Body of pancreas (tissue), 4 donors: ENCODE results near the gene ZFP92. TPM values are rescaled to one million over a fixed set of nuclear protein-coding genes. Genes with fewer than 3 reads are reported as not detected.

Experiments used
- ATAC-seq: fragments of 150-250 bp; one replicate; pipeline ENCODE4 v1.9.1; 2016
- DNase-seq, 4 donors: peaks; one replicate each; pipeline ENCODE4 v3.0.0-alpha.2; 2019
- H3K27ac ChIP-seq, 4 donors: fragments of 200-600 bp; sonication (generic); 1 replicate in 3 of 4; 2 replicates in 1 of 4; pipeline versions ENCODE4 v1.5.1 to v1.6.1; 2016 to 2019; ENCODE audit warnings: mild to moderate bottlenecking in 1 of 4, mixed read lengths in 1 of 4, moderate library complexity in 1 of 4
- H3K27me3 ChIP-seq, 2 donors: fragments of 200-600 bp; sonication (generic); one replicate each; pipeline ENCODE4 v1.6.0; 2016; ENCODE audit warnings: mild to moderate bottlenecking in 1 of 2
- H3K36me3 ChIP-seq, 2 donors: fragments of 200-600 bp; sonication (generic); replicated peaks in 1 of 2; 2 replicates each; pipeline ENCODE4 v1.5.1; 2016; ENCODE audit warnings: low read depth in 2 of 2; ENCODE audit not compliant: insufficient read depth in 1 of 2
- H3K4me1 ChIP-seq: fragments of 200-600 bp; sonication (generic); one replicate; pipeline ENCODE4 v1.6.0; 2016
- H3K4me3 ChIP-seq, 2 donors: fragments of 200-600 bp; sonication (generic); 1 replicate in 1 of 2; 2 replicates in 1 of 2; pipeline ENCODE4 v1.5.1; 2016 to 2019
- H3K9me3 ChIP-seq, 3 donors: fragments of 200-600 bp; sonication (generic); 1 replicate in 2 of 3; 2 replicates in 1 of 3; pipeline ENCODE4 v1.5.1; 2016
- POLR2A ChIP-seq, 3 donors: fragments of 450-650 bp; IDR thresholded peaks; one replicate each; pipeline ENCODE4 v1.6.1; 2016; ENCODE audit warnings: antibody characterized with exemption in 3 of 3, mild to moderate bottlenecking in 2 of 3
- WGBS, 2 donors: methylation state at CpG; one replicate each; pipeline ENCODE4 v1.1.5; 2017; 5-methylcytosine and 5-hydroxymethylcytosine counted together
- intact Hi-C: fragments of 100-400 bp; cut with DNase I; formaldehyde crosslinking; loops from one replicate; pipeline ENCODE4 v1.15.1; 2023
- total RNA-seq, 2 donors: library from RNA; depleted of rRNA; stranded (reverse); fragments of >200 nt; gene quantifications; one replicate each; pipeline ENCODE4 v1.1.0, GENCODE V29; 2016
- TF ChIP-seq, protein P1 (sequence below), 7 experiments: fragments of 450-650 bp in 4 of 7; fragments of 200-600 bp in 3 of 7; sonication (generic) in 3 of 7; IDR thresholded peaks; one replicate each; pipeline ENCODE4 v1.5.1; 2016 to 2019; ENCODE audit warnings: antibody characterized with exemption in 7 of 7

The ZFP92 gene
- total RNA-seq, 2 donors from 2014 or later: 0.33 to 0.78 TPM

DNA sequence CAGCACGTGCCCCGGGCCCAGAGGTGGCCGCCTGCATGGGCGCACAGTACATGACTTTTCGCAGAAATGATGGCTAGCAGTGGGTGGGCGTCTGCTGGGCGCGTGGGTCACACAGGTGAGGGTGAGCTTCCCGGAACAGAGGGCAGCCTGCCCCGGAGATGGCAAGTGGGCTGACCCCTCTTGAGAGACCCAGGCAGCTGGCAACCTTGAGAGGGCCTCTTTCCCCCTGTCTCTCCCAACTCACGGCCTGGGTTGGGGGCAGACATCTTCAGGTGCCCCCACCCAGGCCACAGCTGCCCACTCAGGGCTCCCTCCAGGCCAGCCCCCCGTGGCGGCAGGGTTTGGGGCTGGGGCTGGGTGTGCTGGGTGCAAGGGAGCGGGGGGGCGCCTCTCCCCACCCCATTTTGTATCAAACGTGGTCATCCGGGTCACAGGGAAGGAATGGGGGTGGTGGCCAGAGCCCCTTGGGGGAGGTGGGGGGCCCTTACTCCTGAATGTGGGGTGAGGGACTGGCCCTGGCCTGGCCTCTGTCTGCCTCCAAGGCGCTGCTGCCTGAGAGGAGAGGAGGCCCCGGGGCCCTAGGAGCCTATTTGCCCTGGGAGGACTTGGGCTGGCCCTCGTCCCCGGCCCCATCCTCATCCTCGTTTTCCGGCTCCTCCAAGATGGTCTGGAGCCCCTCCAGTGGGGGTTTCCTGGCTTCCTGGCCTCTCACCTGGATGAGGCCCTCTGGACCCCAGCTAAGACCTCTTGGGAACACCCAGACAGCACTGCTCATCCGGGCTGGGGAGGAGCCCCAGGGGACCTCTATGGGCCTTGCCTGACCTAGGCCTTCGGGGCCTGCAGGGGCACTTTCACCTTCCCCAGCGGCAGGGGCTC, 14.7 kb upstream of the ZFP92 start:
- no peak for DNase-seq
- WGBS, 2 donors: 91% methylated on average over 10 of the region's 26 CpGs; no CpG with 5 or more reads in 1 of the 2 donors
- intact Hi-C loops: no loop called here

DNA sequence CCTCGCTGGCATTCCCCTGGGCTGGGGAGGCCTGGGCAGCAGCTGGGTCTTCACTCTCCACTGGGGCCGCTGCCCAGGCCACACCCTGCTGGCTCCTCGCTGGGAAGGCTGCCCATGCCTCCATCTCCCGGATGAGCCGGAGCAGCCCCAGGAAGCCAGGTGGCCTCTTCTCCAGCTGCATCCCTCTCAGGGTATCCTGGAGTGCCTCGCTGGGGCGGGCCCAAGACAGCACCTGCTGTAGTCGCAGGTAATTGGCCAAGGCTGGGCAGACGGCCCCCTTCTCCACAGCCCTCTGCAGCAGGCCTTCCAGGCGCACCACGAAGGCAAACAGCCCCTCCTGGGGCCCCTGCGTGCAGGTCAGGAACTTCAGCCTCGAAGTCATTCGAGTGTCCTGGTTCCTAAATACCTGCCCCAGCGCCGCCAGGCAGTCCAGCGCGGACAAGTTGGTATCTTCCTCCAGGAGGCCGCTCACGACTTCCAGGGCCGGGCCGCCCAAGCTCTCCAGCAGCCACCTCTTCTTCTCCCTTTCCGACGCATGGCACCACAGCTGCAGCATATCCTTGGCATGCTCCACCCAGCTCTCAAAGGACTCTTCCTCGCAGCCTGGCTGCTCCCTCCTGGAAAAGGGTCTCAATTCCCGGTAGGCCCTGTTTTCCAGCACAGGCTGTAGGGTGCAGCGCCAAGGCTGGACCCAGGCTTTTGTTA, 13.9 kb upstream of the ZFP92 start:
- no peaks in the 10 kb centered on the region for H3K9me3 ChIP-seq
- DNase-seq: no peak
- intact Hi-C loops: no loop called here
- no peak overlapping the region for H3K4me3 ChIP-seq
- H3K36me3 ChIP-seq: no peaks in the 10 kb centered on the region
- H3K27me3 ChIP-seq: no peaks in the 10 kb centered on the region
- no peak overlapping the region for H3K27ac ChIP-seq
- TF ChIP-seq, protein P1, sequence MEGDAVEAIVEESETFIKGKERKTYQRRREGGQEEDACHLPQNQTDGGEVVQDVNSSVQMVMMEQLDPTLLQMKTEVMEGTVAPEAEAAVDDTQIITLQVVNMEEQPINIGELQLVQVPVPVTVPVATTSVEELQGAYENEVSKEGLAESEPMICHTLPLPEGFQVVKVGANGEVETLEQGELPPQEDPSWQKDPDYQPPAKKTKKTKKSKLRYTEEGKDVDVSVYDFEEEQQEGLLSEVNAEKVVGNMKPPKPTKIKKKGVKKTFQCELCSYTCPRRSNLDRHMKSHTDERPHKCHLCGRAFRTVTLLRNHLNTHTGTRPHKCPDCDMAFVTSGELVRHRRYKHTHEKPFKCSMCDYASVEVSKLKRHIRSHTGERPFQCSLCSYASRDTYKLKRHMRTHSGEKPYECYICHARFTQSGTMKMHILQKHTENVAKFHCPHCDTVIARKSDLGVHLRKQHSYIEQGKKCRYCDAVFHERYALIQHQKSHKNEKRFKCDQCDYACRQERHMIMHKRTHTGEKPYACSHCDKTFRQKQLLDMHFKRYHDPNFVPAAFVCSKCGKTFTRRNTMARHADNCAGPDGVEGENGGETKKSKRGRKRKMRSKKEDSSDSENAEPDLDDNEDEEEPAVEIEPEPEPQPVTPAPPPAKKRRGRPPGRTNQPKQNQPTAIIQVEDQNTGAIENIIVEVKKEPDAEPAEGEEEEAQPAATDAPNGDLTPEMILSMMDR (IDR thresholded peaks at IDR 0.05): no peak
- no peak for TF ChIP-seq POLR2A (IDR thresholded peaks at IDR 0.05)
- WGBS, 2 donors: 85 to 88% methylated on average over 10 to 21 of the region's 27 CpGs
- no peaks in the 10 kb centered on the region for H3K4me1 ChIP-seq
- no peak for ATAC-seq

More for the DNA sequence above, 14.7 kb upstream of the ZFP92 start:
- Histone ChIP-seq H3K4me3 (no peak overlapping the region), H3K27me3 (no peaks in the 10 kb centered on the region), H3K27ac (no peak overlapping the region), H3K4me1 (no peaks in the 10 kb centered on the region), H3K9me3 (no peaks in the 10 kb centered on the region), H3K36me3 (no peaks in the 10 kb centered on the region)
- ATAC-seq: no peak
- TF ChIP-seq POLR2A (IDR thresholded peaks at IDR 0.05): no peak
- TF ChIP-seq, protein P1 (IDR thresholded peaks at IDR 0.05): no peak

DNA sequence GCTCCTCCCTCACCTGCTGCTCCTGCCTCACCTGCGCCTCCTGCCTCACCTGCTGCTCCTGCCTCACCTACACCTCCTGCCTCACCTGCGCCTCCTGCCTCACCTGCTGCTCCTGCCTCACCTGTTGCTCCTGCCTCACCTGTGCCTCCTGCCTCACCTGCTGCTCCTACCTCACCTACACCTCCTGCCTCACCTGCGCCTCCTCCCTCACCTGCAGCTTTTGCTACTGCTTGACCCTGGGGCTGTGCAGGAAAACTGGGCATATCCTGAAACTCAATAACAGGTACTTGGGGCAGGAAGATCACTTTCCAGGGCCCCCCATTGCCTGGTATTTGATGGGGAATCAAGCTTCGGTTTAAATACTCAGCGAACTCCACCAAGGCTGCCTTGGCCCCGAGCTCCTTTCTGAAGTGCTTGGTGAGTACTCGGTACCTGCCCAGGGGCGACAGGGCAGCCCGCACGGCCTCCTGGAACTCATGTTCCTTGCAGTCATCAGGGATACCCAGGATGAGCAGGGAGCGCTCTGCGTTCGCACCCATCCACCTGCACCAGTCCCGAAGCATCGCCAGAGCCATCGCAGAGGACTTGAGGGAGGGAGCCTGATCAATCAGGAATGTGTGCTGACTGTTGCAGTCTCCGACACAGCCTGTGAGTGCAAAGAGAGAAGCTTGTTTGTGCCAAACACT, 12.9 kb upstream of the ZFP92 start:
- ATAC-seq: no peak
- TF ChIP-seq, protein P1 (IDR thresholded peaks at IDR 0.05): no peak
- no peak for TF ChIP-seq POLR2A (IDR thresholded peaks at IDR 0.05)
- WGBS, 2 donors: 60 to 64% methylated on average over 10 to 11 of the region's 17 CpGs
- no peaks in the 10 kb centered on the region for H3K9me3 ChIP-seq
- intact Hi-C loops: no loop called here
- no peak for DNase-seq
- H3K4me1 ChIP-seq: no peaks in the 10 kb centered on the region
- H3K4me3 ChIP-seq: no peak overlapping the region
- H3K36me3 ChIP-seq: no peaks in the 10 kb centered on the region
- H3K27ac ChIP-seq: no peak overlapping the region
- H3K27me3 ChIP-seq: no peaks in the 10 kb centered on the region

DNA sequence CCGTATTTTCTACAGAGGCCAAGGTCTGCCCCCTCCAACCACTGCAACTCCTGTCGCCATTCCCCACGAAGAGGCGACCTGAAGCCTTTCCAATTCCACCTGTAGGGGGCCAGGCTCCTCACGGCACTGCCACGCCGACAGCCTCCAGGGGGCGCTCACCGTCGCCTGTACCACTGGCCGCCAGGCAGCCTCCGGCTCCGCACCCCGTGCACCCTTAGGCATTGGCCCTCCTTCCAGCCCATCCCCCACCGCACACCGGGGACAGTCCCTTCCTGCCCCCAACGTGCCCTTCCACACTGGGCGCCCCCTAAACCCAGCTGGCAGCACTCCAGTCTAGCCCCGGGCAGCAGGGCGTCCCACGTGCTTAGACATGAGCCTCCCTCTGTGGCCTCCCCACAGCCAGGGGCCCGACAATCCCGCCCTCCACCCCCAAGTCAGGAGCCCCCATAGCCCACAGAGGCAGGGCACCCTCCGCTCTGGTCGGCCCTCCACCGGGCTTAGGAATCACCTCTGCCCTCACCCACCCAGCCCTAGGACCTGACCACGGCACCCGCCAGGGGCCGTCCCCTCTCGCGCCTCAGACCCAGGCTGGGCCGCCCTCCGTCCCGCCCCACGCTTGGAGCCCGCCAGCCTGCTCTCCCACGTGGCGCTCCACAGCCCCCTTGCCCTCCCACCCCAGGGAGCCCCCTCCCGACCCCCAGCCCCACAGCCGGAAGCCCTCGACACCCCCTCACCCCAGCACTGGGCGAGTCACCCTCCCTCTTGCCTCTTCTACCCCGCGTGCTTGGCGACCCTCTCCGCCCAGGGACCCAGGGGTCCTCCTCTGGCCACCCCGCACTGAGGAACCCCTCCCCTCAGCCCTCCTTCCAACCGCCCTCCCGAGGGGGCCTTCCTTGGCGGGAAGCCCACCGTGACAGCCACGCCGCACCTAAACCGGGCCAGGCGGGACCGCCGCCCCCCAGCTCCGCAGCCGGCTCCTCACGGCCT, 10.8 kb upstream of the ZFP92 start:
- Histone ChIP-seq H3K27me3 (no peaks in the 10 kb centered on the region), H3K4me3 (no peak overlapping the region), H3K27ac (no peak overlapping the region), H3K4me1 (no peaks in the 10 kb centered on the region), H3K9me3 (no peaks in the 10 kb centered on the region), H3K36me3 (no peaks in the 10 kb centered on the region)
- 42 to 60% methylated on average over 16 to 18 of the region's 60 CpGs for whole genome bisulfite sequencing, 2 donors
- ATAC-seq: no peak
- no peak for TF ChIP-seq POLR2A (IDR thresholded peaks at IDR 0.05)
- TF ChIP-seq, protein P1 (IDR thresholded peaks at IDR 0.05): peak in 6 of 7 experiments; percentile 10 to 48 (median 36)
- DNase-seq: peak in 1 of 4 donors; percentile 18
- intact Hi-C loops: no loop called here
